ENCODE results near the gene DTX2.
"Not testable (repeated sequence)": the region's sequence is repeated elsewhere in the genome, so short reads cannot be mapped to it uniquely, and the experiment has no call there.

Gene DTX2

DNA sequence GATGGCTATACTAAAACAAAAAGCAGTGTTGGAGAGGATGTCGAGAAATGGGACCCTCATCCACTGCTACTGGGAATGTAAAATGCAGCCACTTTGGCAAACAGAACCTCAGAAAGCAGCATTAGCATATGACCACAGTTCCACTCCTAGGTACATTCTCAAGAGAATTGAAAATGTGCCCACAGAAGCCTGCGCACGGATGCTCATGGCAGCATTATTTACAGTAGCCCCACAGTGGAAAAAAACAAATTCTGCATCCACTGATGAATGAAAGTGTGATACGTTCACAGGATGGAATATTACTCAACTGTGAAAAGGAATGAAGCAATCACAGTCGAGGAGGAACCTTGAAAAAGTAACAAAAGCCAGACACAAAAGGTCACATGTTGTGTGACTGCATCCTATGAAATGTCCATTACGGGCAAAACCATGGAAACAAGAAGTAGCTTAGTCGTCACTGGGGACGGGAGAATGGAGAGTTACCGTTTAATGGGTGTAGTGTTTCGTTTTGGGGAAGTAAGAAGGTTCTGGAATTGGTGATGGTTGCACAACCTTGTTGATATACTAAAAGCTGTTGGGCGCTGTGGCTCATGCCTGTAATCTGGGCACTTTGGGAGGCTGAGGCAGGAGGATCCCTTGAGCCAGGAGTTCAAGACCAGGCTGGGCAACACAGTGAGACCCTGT is 46.4 kb downstream of the DTX2 start:
- no peak overlapping the region for H3K4me3 ChIP-seq (ENCODE audit: low read depth, low read length)
- H3K4me1 ChIP-seq = no peaks in the 10 kb centered on the region
- no peaks in the 10 kb centered on the region for H3K27me3 ChIP-seq
- DNase-seq = no peak
- H3K9me3 ChIP-seq = no peaks in the 10 kb centered on the region
- no peaks in the 10 kb centered on the region for H3K36me3 ChIP-seq
- TF ChIP-seq, protein P1, sequence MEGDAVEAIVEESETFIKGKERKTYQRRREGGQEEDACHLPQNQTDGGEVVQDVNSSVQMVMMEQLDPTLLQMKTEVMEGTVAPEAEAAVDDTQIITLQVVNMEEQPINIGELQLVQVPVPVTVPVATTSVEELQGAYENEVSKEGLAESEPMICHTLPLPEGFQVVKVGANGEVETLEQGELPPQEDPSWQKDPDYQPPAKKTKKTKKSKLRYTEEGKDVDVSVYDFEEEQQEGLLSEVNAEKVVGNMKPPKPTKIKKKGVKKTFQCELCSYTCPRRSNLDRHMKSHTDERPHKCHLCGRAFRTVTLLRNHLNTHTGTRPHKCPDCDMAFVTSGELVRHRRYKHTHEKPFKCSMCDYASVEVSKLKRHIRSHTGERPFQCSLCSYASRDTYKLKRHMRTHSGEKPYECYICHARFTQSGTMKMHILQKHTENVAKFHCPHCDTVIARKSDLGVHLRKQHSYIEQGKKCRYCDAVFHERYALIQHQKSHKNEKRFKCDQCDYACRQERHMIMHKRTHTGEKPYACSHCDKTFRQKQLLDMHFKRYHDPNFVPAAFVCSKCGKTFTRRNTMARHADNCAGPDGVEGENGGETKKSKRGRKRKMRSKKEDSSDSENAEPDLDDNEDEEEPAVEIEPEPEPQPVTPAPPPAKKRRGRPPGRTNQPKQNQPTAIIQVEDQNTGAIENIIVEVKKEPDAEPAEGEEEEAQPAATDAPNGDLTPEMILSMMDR (IDR thresholded peaks at IDR 0.05; ENCODE audit: low read depth, low read length) = no peak

DNA sequence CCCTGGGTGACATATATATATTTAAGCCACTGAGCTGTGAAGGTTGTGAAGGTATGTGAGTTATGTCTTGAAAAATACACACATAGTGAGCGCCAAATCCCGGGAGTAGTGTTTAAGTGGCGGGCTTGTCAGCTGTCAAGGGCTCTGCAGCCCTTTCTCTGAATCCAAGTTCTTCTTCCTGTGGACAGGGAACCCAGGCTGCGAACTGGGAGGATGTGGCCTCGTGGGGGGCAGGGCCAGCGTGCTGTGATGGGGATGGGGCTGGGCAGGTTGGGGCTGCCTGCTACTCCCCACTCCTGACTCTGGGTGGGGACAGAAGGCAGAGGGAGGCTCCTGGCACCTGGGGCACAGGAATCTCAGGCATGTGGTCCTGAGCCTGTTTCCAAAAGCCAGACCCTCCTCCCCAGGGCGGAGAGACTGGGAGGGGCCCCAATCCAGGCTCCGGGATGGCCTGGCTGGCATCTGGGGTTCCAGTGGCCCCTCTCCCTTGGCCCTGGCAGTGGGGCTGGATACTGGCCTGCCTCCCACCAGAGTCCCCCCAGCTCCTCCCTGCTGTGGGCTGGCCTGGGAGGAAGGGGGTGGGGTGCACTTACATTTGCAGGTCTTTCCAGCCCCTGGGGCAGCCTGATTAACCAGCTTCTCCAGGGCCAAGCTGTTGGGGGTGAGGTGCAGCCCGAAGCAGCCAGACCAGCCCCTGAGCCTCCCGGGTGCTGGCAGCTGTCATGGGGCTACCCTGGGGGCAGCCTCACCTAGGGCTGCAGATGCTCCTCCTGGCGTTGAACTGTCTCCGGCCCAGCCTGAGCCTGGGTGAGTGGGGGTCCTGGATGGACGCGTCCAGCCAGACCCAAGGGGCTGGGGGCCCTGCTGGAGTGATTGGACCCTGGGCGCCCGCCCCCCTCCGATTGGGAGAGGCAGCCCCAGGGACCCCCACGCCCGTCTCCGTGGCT is 48.7 kb downstream of the DTX2 start, which contains the start of gene UPK3B:
TSS of gene UPK3B (plus strand) at position 622 of the 947 bp plus-strand sequence. CDS start at position 723, 101 bp downstream.
- TF ChIP-seq, protein P1 (IDR thresholded peaks at IDR 0.05; ENCODE audit: low read depth, low read length) = no peak
- H3K9me3 ChIP-seq = no peaks in the 10 kb centered on the region
- H3K36me3 ChIP-seq = no peaks in the 10 kb centered on the region
- no peaks in the 10 kb centered on the region for H3K27me3 ChIP-seq
- H3K4me1 ChIP-seq = no peaks in the 10 kb centered on the region
- peak; percentile 39 for DNase-seq
- H3K4me3 ChIP-seq (ENCODE audit: low read depth, low read length) = no peak within 1 kb of the TSS

DNA sequence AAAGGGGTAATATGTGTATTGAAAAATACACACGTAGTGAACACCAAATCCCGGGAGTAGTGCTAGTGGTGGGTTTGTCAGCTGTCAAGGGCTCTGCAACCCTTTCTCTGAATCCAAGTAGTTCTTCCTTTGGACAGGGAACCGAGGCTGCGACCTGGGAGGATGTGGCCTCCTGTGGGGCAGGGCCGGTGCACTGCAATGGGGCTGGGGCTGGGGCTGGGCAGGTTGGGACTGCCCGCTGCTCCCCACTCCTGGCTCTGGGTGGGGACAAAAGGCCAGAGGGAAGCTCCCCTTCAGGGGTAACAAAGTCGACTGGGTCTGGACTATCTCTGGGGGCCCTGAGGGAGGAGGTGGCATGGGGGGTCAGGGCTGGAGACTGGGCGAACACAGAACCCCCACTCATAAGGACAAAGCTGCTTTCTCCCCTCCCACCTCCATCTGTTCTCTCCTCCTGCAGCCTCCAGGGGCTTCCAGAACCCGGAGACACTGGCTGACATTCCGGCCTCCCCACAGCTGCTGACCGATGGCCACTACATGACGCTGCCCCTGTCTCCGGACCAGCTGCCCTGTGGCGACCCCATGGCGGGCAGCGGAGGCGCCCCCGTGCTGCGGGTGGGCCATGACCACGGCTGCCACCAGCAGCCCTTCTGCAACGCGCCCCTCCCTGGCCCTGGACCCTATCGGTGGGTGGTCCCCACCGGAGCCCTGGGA is 49.8 kb downstream of the DTX2 start:
- not testable (repeated sequence) for H3K4me1 ChIP-seq; H3K4me3 ChIP-seq (ENCODE audit: low read depth, low read length); H3K9me3 ChIP-seq; H3K36me3 ChIP-seq; DNase-seq; H3K27me3 ChIP-seq

DNA sequence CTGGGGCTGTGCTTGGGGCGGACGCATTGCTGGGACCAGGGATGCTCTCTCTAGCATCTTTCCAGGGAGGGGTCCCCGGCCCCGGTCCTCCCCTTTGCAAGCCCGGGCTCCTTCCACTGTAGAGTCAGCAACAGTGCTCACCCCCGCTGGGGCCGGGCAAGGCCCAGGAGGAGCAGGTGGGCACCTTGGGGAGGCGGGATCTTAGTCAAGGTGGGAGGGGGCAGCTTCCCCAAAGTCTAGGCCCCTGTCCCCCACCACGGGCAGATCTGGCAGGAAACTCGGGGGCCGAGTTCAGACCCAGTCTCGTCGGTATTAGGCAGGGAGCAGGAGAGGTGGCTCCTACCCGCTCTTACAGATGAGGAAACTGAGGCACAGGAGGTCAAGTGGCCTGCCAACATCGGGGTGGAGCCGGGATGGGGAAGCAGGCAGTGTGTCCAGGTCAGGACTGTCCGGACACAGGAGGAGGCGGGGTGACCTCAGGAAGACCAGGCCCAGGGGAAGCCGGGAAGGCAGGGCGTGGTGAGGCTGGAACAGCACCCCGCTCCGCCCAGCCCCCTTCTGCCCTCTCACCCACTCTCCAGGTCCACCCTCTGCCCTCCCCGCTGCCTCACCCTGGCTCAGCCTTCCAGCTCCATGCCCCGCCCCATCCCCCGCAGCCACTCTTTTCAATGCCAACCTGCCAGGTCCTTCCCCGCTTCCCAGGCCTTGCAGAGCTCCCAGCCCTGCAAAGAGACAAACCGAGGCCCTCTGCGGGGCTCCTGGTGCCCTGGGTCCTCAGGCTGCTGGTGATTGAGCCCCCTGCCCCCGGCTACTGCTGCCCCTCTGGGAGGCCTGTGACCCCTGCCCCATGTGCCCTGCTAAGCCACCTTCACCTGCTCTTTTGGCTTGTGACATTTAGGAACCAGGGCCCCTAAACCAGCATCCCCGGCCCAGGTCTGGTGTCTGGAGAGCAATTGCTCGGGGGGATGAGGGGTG is 50.7 kb downstream of the DTX2 start:
- H3K4me3 ChIP-seq (ENCODE audit: low read depth, low read length) = not testable (repeated sequence)

DNA sequence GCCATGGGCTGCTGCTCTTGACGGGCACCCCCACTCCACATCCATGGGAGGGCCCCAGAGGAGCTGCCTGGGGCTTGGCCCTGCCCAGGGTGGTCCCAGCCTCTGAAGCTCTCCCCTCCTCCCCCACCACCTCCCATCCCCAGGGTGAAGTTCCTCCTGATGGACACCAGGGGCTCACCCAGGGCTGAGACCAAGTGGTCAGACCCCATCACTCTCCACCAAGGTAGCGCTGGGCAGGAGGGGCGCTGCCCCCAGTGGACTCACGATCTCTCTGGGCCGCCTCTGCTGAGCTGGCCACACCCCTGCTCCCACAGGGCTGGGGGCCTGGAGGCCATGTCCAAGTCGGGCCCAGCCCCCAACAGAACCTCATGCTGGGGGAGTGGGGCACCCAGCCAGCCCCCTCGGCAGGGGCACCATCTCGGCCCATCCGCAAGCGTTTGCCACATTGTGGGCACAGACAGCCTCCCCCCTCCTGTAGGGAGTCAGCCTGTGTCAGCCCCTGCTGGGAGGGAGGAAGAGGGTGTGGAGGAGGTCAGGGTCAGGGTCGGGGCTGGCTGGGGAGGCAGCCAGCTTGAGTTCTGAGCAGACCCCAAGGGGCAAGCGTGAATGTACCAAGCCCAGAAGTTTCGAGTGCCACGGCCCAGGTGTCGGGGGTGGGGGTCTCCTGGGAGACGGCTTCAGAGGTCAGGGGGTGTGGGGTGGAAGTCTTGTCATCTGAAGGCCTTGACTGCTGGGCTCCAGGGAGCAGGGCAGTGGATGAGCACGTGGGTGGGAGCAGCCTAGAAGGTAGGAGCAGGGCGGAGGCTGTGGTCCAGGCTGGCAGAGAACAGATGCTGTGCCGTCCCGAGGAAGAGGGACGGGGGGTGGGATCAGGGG is 51.7 kb downstream of the DTX2 start:
- TF ChIP-seq, protein P1 (IDR thresholded peaks at IDR 0.05; ENCODE audit: low read depth, low read length) = peak; percentile 40
- H3K9me3 ChIP-seq = no peaks in the 10 kb centered on the region
- DNase-seq = peak; percentile 46

More for the DNA sequence above, 50.7 kb downstream of the DTX2 start:
- H3K9me3 ChIP-seq, H3K27me3 ChIP-seq, H3K4me1 ChIP-seq, H3K36me3 ChIP-seq, DNase-seq: not testable (repeated sequence)

More for the DNA sequence above, 51.7 kb downstream of the DTX2 start:
- H3K4me3 ChIP-seq (ENCODE audit: low read depth, low read length) = no peak overlapping the region
- H3K27me3 ChIP-seq = no peaks in the 10 kb centered on the region
- no peaks in the 10 kb centered on the region; the same call in 1 of the 2 replicates for H3K4me1 ChIP-seq
- no peaks in the 10 kb centered on the region for H3K36me3 ChIP-seq
